Left lung (tissue), 10 donors: ENCODE results near the gene RMND5A. TPM values are rescaled to one million over a fixed set of nuclear protein-coding genes. Genes with fewer than 3 reads are reported as not detected.

ENCODE experiments used
- ATAC-seq: fragments of 200-7000 bp; cut with Tn5 transposase; one replicate; pipeline ENCODE4 v1.9.1; 2020; ENCODE audit warnings: moderate library complexity
- DNase-seq, 4 donors: peaks; one replicate each; pipeline ENCODE4 v3.0.0-alpha.2; 2013 to 2020
- H3K27ac ChIP-seq, 2 donors: fragments of 200-600 bp; sonication (generic) in 1 of 2; one replicate each; pipeline versions ENCODE4 v1.5.0 to v1.8.0; 2020 to 2021
- H3K27me3 ChIP-seq, 2 donors: fragments of 200-600 bp; sonication (generic) in 1 of 2; one replicate each; pipeline versions ENCODE4 v1.5.0 to v1.8.0; 2020 to 2021
- H3K36me3 ChIP-seq, 2 donors: fragments of 200-600 bp; sonication (generic) in 1 of 2; one replicate each; pipeline versions ENCODE4 v1.5.0 to v1.8.0; 2020 to 2021
- H3K4me1 ChIP-seq, 2 donors: fragments of 200-600 bp; one replicate each; pipeline ENCODE4 v1.8.0; 2021
- H3K4me3 ChIP-seq, 2 donors: fragments of 200-600 bp; sonication (generic) in 1 of 2; one replicate each; pipeline versions ENCODE4 v1.5.0 to v1.8.0; 2020 to 2021; ENCODE audit warnings: mild to moderate bottlenecking in 1 of 2
- H3K9me3 ChIP-seq, 2 donors: fragments of 200-600 bp; sonication (generic) in 1 of 2; one replicate each; pipeline versions ENCODE4 v1.5.0 to v1.8.0; 2020 to 2021
- intact Hi-C, 2 donors: fragments of 100-400 bp; cut with DNase I; formaldehyde crosslinking; loops; one replicate each; pipeline versions ENCODE4 v1.11.2 to v1.14.2; 2022
- polyA plus RNA-seq, 6 donors: library from polyadenylated mRNA; unstranded; fragments of 120-200 nt; gene quantifications; one replicate each; pipeline ENCODE4 v1.2.1, GENCODE V29; 2013; ENCODE audit not compliant: insufficient read length in 6 of 6
- total RNA-seq, 2 donors: library from RNA; stranded (reverse); fragmentation: NEBNext Ultra II Directional; extraction: Animal tissue kit (Norgen Biotek cat#: 25700); gene quantifications; one replicate each; pipeline ENCODE4 v1.2.1, GENCODE V29; 2021
- TF ChIP-seq, protein P1 (sequence below), 2 donors: fragments of 200-600 bp; sonication (generic) in 1 of 2; IDR thresholded peaks; one replicate each; pipeline versions ENCODE4 v1.5.0 to v1.8.0; 2021; ENCODE audit warnings: antibody characterized with exemption in 2 of 2
- donor health status: DM: no; HTN: yes; CAD: no.
- donor health status: DM: no; HTN: no; CAD: no.

Gene RMND5A
- total and polyA plus RNA-seq, 8 donors = 25.4 to 56.3 (median 52.2) TPM

- H3K27ac ChIP-seq = peak overlapping the region in 1 of 2 donors; percentile 60
Measured at GRCh38 chr2:86746939-86747338, 26.8 kb downstream of the RMND5A start.

GRCh38 chr2:86747711-86748639 is 27.9 kb downstream of the RMND5A start:
- ATAC-seq = peak; percentile 65
- TF ChIP-seq, protein P1, sequence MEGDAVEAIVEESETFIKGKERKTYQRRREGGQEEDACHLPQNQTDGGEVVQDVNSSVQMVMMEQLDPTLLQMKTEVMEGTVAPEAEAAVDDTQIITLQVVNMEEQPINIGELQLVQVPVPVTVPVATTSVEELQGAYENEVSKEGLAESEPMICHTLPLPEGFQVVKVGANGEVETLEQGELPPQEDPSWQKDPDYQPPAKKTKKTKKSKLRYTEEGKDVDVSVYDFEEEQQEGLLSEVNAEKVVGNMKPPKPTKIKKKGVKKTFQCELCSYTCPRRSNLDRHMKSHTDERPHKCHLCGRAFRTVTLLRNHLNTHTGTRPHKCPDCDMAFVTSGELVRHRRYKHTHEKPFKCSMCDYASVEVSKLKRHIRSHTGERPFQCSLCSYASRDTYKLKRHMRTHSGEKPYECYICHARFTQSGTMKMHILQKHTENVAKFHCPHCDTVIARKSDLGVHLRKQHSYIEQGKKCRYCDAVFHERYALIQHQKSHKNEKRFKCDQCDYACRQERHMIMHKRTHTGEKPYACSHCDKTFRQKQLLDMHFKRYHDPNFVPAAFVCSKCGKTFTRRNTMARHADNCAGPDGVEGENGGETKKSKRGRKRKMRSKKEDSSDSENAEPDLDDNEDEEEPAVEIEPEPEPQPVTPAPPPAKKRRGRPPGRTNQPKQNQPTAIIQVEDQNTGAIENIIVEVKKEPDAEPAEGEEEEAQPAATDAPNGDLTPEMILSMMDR (IDR thresholded peaks at IDR 0.05) = no peak
- H3K27ac ChIP-seq = peak overlapping the region in 1 of 2 donors; percentile 60

More at GRCh38 chr2:86746939-86747338, 26.8 kb downstream of the RMND5A start:
- Histone ChIP-seq H3K27me3 (no peaks in the 10 kb centered on the region), H3K36me3 (peaks cover 0 to 10% of the 10 kb centered on the region in 2 donors), H3K4me1 (peaks cover 0 to 10% of the 10 kb centered on the region in 2 donors), H3K4me3 (no peak overlapping the region), H3K9me3 (peaks cover 0 to 12% of the 10 kb centered on the region in 2 donors)
- intact Hi-C loops = no loop called here
- no peak for ATAC-seq
- TF ChIP-seq, protein P1 (IDR thresholded peaks at IDR 0.05) = no peak
- DNase-seq = no peak

GRCh38 chr2:86750240-86750839 is 30.2 kb downstream of the RMND5A start:
- TF ChIP-seq, protein P1 (IDR thresholded peaks at IDR 0.05) = no peak
- intact Hi-C loops = no loop called here
- Histone ChIP-seq H3K4me3 (no peak overlapping the region), H3K36me3 (peaks cover 0 to 26% of the 10 kb centered on the region in 2 donors), H3K9me3 (peaks cover 0 to 12% of the 10 kb centered on the region in 2 donors), H3K4me1 (peaks cover 0 to 10% of the 10 kb centered on the region in 2 donors), H3K27me3 (no peaks in the 10 kb centered on the region), H3K27ac (no peak overlapping the region)
- no peak for DNase-seq
- no peak for ATAC-seq

More at GRCh38 chr2:86747711-86748639, 27.9 kb downstream of the RMND5A start:
- peaks cover 0 to 12% of the 10 kb centered on the region in 2 donors for H3K9me3 ChIP-seq
- no peaks in the 10 kb centered on the region for H3K27me3 ChIP-seq
- intact Hi-C loops = no loop called here
- peaks cover 0 to 19% of the 10 kb centered on the region in 2 donors for H3K36me3 ChIP-seq
- peak in 1 of 4 donors; percentile 3 for DNase-seq
- H3K4me1 ChIP-seq = peaks cover 0 to 10% of the 10 kb centered on the region in 2 donors
- no peak overlapping the region for H3K4me3 ChIP-seq

DNA sequence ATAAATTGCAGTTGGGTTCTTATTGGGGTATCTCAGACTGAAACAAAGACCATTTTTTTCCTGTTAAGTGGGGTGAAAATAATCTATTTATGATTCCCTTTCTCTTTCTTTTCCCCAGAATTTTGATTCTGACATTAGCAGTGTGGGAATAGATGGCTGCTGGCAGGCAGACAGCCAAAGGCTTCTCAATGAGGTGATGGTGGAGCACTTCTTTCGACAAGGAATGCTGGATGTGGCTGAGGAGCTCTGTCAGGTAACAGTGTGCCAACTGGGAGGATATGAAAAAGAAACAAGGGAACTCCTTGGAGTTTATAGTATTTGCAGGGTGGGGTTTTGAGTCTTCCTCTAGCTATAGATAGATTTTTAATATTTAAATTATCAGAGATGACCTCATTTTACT is 31.7 kb downstream of the RMND5A start:
- TF ChIP-seq, protein P1 (IDR thresholded peaks at IDR 0.05) = no peak
- Histone ChIP-seq H3K27me3 (no peaks in the 10 kb centered on the region), H3K27ac (no peak overlapping the region), H3K4me3 (no peak overlapping the region), H3K36me3 (peaks cover 0 to 33% of the 10 kb centered on the region in 2 donors), H3K4me1 (peaks cover 0 to 10% of the 10 kb centered on the region in 2 donors), H3K9me3 (peaks cover 0 to 12% of the 10 kb centered on the region in 2 donors)
- intact Hi-C loops = no loop called here
- DNase-seq = no peak
- no peak for ATAC-seq

DNA sequence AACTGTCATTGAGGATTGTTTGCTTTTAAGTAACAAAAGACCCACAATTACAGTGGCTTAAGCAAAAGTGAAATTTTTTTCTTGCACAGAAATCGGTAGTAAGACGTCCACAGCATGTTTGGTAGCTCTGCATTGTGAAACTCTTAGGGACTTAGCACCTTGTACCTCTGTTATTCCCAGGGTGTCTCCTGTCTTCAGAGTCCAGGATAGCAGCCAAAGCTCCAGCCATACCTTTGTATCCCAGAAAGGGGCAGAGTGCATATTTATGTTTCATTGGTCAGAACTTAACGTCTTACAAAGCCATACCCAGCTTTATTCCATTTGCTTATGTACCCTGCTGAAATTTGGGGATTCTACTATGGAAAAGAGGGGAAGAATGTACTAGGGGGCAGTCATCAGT is 32.8 kb downstream of the RMND5A start:
- H3K4me1 ChIP-seq = peaks cover 0 to 6% of the 10 kb centered on the region in 2 donors
- intact Hi-C loops = no loop called here
- H3K27me3 ChIP-seq = no peaks in the 10 kb centered on the region
- ATAC-seq (no peak), DNase-seq (no peak)
- peaks cover 0 to 12% of the 10 kb centered on the region in 2 donors for H3K9me3 ChIP-seq
- H3K4me3 ChIP-seq = no peak overlapping the region
- H3K36me3 ChIP-seq = peaks cover 0 to 33% of the 10 kb centered on the region in 2 donors
- TF ChIP-seq, protein P1 (IDR thresholded peaks at IDR 0.05) = no peak
- no peak overlapping the region for H3K27ac ChIP-seq
